Lung (tissue), 12 donors: ENCODE results near the gene PITPNM2. TPM values are rescaled to one million over a fixed set of nuclear protein-coding genes. Genes with fewer than 3 reads are reported as not detected.

Source experiments
- ATAC-seq: fragments of 200-7000 bp; cut with Tn5 transposase; one replicate; pipeline ENCODE4 v1.9.1; 2020; ENCODE audit warnings: moderate number of reproducible peaks; ENCODE audit not compliant: insufficient read depth, low FRiP score
- DNase-seq, 3 donors: peaks; one replicate each; pipeline ENCODE4 v3.0.0-alpha.2; 2013 to 2017
- H3K27ac ChIP-seq, 2 donors: one replicate each; pipeline ENCODE4 v1.5.1; 2013; ENCODE audit warnings: mild to moderate bottlenecking in 2 of 2, moderate library complexity in 2 of 2, control low read depth in 1 of 2, inconsistent platforms in 1 of 2, low read depth in 1 of 2, low read length in 1 of 2
- H3K27me3 ChIP-seq, 3 donors: one replicate each; pipeline ENCODE4 v1.5.1; 2013; ENCODE audit warnings: low read length in 2 of 3; ENCODE audit not compliant: control insufficient read depth in 3 of 3, insufficient read depth in 3 of 3
- H3K36me3 ChIP-seq, 4 donors: one replicate each; pipeline ENCODE4 v1.5.1; 2013; ENCODE audit warnings: low read length in 4 of 4, mild to moderate bottlenecking in 1 of 4, moderate library complexity in 1 of 4; ENCODE audit not compliant: control insufficient read depth in 4 of 4, insufficient read depth in 4 of 4
- H3K4me1 ChIP-seq, 5 donors: one replicate each; pipeline ENCODE4 v1.5.1; 2013; ENCODE audit warnings: low read length in 5 of 5, mild to moderate bottlenecking in 2 of 5, moderate library complexity in 1 of 5; ENCODE audit not compliant: control insufficient read depth in 5 of 5, insufficient read depth in 5 of 5
- H3K4me3 ChIP-seq: one replicate; pipeline ENCODE4 v1.5.1; 2013; ENCODE audit warnings: mild to moderate bottlenecking, control low read depth, moderate library complexity
- H3K9ac ChIP-seq, 2 donors: one replicate each; pipeline ENCODE4 v1.5.1; 2013; ENCODE audit warnings: low read length in 2 of 2, control low read depth in 1 of 2; ENCODE audit not compliant: insufficient read depth in 1 of 2
- H3K9me3 ChIP-seq, 4 donors: one replicate each; pipeline ENCODE4 v1.5.1; 2013; ENCODE audit warnings: low read length in 3 of 4, mild to moderate bottlenecking in 1 of 4, moderate library complexity in 1 of 4; ENCODE audit not compliant: control insufficient read depth in 4 of 4, insufficient read depth in 3 of 4
- WGBS, 2 donors: extraction: QIAGEN DNeasy Blood & Tissue Kit; methylation state at CpG; one replicate each; pipeline ENCODE4 v1.1.7; 2013; 5-methylcytosine and 5-hydroxymethylcytosine counted together
- polyA plus RNA-seq, 2 donors: library from polyadenylated mRNA; stranded (reverse); fragments of 200-250 nt; gene quantifications; one replicate each; pipeline ENCODE4 v1.2.1, GENCODE V29; 2013
- total RNA-seq, 2 donors: library from RNA; depleted of rRNA in 1 of 2; stranded (reverse); fragments of >200 nt in 1 of 2; gene quantifications; one replicate each; pipeline ENCODE4 v1.2.1, GENCODE V29; 2014 to 2021
- TF ChIP-seq, protein P1 (sequence below): IDR thresholded peaks from 2 replicates; pipeline ENCODE4 v1.5.1; 2012; ENCODE audit warnings: mild to moderate bottlenecking; ENCODE audit errors: control extremely low read depth, extremely low read depth
- donor health status: control.
- donor health status: control.
- donor health status: Bipolar disorder and iron deficiency.
- donor health status: healthy.
- donor health status: DM: yes; HTN: yes; CAD: no.

Gene PITPNM2
- total and polyA plus RNA-seq, 4 donors, result 8.9 to 37.8 (median 16.2) TPM

DNA sequence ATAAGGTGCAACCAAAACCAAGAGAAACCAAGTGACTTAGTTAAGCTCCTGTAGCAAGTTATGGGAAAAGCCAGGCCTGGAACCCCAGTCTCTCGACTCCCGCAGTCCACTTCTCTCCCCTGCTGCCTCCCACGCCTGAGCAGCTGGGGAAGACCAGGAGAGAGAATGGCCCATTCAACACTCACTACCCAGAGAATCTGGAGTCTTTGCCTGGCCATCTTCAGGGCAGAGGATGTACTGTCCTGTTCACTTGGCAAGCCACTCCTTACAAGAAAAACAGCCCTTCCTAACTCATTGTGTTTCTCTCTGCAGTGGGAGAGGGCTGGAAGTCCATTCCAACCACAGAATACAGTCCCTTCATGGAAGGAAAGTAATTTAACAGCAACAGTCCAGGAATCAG, 1.8 kb downstream of the PITPNM2 start:
- Histone ChIP-seq H3K9ac (no peak overlapping the region), H3K4me1 (peaks cover 0 to 15% (median 12%) of the 10 kb centered on the region in 5 donors), H3K36me3 (peaks cover 0 to 2% (median under 1%) of the 10 kb centered on the region in 4 donors), H3K9me3 (no peaks in the 10 kb centered on the region), H3K27ac (peak overlapping the region; percentile 49 to 55), H3K27me3 (no peaks in the 10 kb centered on the region), H3K4me3 (no peak overlapping the region)
- TF ChIP-seq, protein P1, sequence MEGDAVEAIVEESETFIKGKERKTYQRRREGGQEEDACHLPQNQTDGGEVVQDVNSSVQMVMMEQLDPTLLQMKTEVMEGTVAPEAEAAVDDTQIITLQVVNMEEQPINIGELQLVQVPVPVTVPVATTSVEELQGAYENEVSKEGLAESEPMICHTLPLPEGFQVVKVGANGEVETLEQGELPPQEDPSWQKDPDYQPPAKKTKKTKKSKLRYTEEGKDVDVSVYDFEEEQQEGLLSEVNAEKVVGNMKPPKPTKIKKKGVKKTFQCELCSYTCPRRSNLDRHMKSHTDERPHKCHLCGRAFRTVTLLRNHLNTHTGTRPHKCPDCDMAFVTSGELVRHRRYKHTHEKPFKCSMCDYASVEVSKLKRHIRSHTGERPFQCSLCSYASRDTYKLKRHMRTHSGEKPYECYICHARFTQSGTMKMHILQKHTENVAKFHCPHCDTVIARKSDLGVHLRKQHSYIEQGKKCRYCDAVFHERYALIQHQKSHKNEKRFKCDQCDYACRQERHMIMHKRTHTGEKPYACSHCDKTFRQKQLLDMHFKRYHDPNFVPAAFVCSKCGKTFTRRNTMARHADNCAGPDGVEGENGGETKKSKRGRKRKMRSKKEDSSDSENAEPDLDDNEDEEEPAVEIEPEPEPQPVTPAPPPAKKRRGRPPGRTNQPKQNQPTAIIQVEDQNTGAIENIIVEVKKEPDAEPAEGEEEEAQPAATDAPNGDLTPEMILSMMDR, result no peak
- no peak for DNase-seq
- ATAC-seq, result no peak
- WGBS, 2 donors, result 78 to 84% methylated on average over 3 of the region's 3 CpGs

DNA sequence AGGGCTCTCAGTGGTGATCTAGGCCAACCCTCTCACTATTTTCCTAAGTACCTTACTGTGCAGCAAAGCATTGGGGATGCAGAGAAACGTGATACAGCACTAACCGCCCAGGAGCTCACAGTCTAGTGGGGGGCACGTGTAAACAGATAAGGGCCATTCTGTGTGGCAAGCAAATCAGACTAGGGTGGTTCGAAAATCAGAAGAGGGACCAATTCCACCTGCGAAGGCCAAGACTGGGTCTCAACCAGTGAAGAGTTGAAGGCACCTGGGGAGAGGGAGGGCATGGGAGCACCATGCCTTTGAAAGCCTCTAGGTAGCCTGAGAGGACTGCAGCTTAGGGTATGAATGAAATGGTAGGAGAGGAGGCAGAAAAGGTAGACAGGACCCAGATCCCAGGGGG, 2.2 kb downstream of the PITPNM2 start:
- peaks cover 0 to 16% (median 12%) of the 10 kb centered on the region in 5 donors for H3K4me1 ChIP-seq
- no peak for ATAC-seq

DNA sequence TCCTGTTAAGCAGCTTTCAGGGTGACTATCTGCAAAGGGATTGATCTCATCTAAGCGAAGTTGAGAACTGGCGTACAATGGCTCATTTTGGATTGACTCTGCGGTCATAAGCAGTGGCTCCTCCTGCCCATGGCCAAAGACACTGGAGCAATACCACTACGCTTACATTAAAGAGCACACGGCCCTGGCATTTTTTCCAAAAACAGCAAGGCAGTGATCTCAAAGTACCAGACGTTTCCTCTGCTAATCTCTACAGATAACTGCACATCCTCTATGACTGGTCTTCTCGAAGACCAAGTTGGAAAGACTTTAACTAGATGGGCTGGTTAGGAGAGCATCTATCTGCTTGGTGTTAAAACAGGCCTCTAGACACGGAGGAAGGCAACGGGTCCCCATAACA, 2.7 kb downstream of the PITPNM2 start:
- peaks cover 0 to 18% (median 12%) of the 10 kb centered on the region in 5 donors for H3K4me1 ChIP-seq
- TF ChIP-seq, protein P1, result no peak
- peaks cover 0 to 2% (median 0%) of the 10 kb centered on the region in 4 donors for H3K36me3 ChIP-seq
- H3K9me3 ChIP-seq, result no peaks in the 10 kb centered on the region
- H3K9ac ChIP-seq, result no peak overlapping the region
- ATAC-seq (no peak), DNase-seq (no peak)
- no peak overlapping the region for H3K27ac ChIP-seq
- no peaks in the 10 kb centered on the region for H3K27me3 ChIP-seq
- no peak overlapping the region for H3K4me3 ChIP-seq
- WGBS, 2 donors, result 67 to 81% methylated on average over 9 of the region's 9 CpGs

More for the DNA sequence above, 2.2 kb downstream of the PITPNM2 start:
- Histone ChIP-seq H3K9me3 (no peaks in the 10 kb centered on the region), H3K36me3 (peaks cover 0 to 2% (median 0%) of the 10 kb centered on the region in 4 donors), H3K9ac (no peak overlapping the region), H3K4me3 (no peak overlapping the region), H3K27ac (no peak overlapping the region), H3K27me3 (no peaks in the 10 kb centered on the region)
- no peak for DNase-seq
- TF ChIP-seq, protein P1, result no peak
- WGBS, 2 donors, result 75 to 95% methylated on average over 5 of the region's 5 CpGs

DNA sequence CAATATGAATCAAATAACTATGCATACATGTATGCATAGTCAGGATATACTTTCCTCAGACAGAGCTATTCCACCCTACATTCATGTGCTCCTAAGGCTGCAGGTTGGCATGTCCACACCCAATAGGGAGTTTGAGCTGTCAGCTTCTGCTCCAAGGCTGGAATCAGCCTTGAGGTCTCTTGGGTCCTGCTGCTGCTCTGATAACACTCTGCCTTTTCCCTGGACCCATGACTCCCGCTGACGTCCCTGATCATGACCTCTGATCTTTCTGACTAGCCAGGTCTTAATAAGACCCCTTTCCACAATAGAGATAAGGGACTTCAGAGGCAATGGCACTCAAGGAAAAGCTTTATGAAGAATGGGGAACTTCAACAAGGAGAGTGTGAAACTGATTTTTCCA, 5.7 kb downstream of the PITPNM2 start:
- Histone ChIP-seq H3K9me3 (no peaks in the 10 kb centered on the region), H3K4me3 (no peak overlapping the region), H3K27me3 (no peaks in the 10 kb centered on the region), H3K27ac (no peak overlapping the region), H3K36me3 (peaks cover 0 to 2% (median 0%) of the 10 kb centered on the region in 4 donors), H3K9ac (no peak overlapping the region), H3K4me1 (peaks cover 11 to 25% (median 19%) of the 10 kb centered on the region in 5 donors)
- 87 to 88% methylated on average over 2 of the region's 2 CpGs for WGBS, 2 donors
- no peak for ATAC-seq
- TF ChIP-seq, protein P1, result no peak
- DNase-seq, result no peak
